HepG2 (cell line): Measurements from ENCODE around the gene CDHR5. TPM values are rescaled to one million over a fixed set of nuclear protein-coding genes. Genes with fewer than 3 reads are reported as not detected.
A peak's percentile ranks its signal among the peaks of the same experiment; 100 is the strongest.

Experiments used
- AKAP8 ChIP-seq: sonication (generic); formaldehyde crosslinking; IDR thresholded peaks from 2 replicates; pipeline ENCODE4 v1.5.1; 2020; ENCODE audit warnings: mild to moderate bottlenecking, missing genetic modification reagents
- AKNA ChIP-seq: sonication (generic); formaldehyde crosslinking; IDR thresholded peaks from 2 replicates; pipeline ENCODE4 v1.4.0; 2020; ENCODE audit warnings: missing genetic modification reagents, borderline replicate concordance
- BHLHE40 ChIP-seq: IDR thresholded peaks from 2 replicates; pipeline ENCODE4 v1.6.1; 2011; ENCODE audit warnings: low read length, improper control_type of control experiment
- FOXP1 ChIP-seq, 2 experiments: fragments of 450-650 bp in 1 of 2; IDR thresholded peaks; 2 replicates each; pipeline ENCODE4 v1.6.1; 2017 to 2018; ENCODE audit warnings: antibody characterized with exemption in 1 of 2
- IKZF5 ChIP-seq: IDR thresholded peaks from 2 replicates; pipeline ENCODE4 v1.6.1; 2018; ENCODE audit warnings: missing genetic modification reagents, mild to moderate bottlenecking, missing compliant biosample characterization
- IRF1 ChIP-seq: sonication (generic); formaldehyde crosslinking; IDR thresholded peaks from 2 replicates; pipeline ENCODE4 v1.4.0; 2020; ENCODE audit warnings: low read depth, mild to moderate bottlenecking, missing genetic modification reagents
- JUND ChIP-seq: sonication (generic); formaldehyde crosslinking; IDR thresholded peaks from 2 replicates; pipeline ENCODE4 v1.8.0; 2022; ENCODE audit warnings: mild to moderate bottlenecking, missing genetic modification reagents
- KLF15 ChIP-seq: sonication (generic); formaldehyde crosslinking; IDR thresholded peaks from 2 replicates; pipeline ENCODE4 v1.8.1; 2023; ENCODE audit warnings: borderline replicate concordance, mild to moderate bottlenecking, inconsistent platforms, missing genetic modification reagents, mixed read lengths
- MAFK ChIP-seq, 2 experiments: IDR thresholded peaks in 1 of 2; conservative IDR thresholded peaks in 1 of 2; 2 replicates each; pipeline ENCODE4 v1.6.1; 2011; ENCODE audit warnings: improper control_type of control experiment in 2 of 2, low read length in 2 of 2
- MBD4 ChIP-seq: IDR thresholded peaks from 2 replicates; pipeline ENCODE4 v1.6.1; 2012; ENCODE audit warnings: low read length, inconsistent platforms, borderline replicate concordance
- NR2F6 ChIP-seq, 2 experiments: IDR thresholded peaks; 2 replicates each; pipeline ENCODE4 v1.6.1; 2016; ENCODE audit warnings: antibody characterized with exemption in 1 of 2, mild to moderate bottlenecking in 1 of 2
- ONECUT2 ChIP-seq: sonication (generic); formaldehyde crosslinking; IDR thresholded peaks from 2 replicates; pipeline ENCODE4 v1.4.0; 2020; ENCODE audit warnings: missing genetic modification reagents
- PLRG1 ChIP-seq: fragments of 450-650 bp; conservative IDR thresholded peaks from 2 replicates; pipeline ENCODE4 v1.6.1; 2016
- PRMT3 ChIP-seq: sonication (generic); formaldehyde crosslinking; IDR thresholded peaks from 2 replicates; pipeline ENCODE4 v1.8.1; 2022; ENCODE audit warnings: low read depth, mild to moderate bottlenecking, moderate library complexity, missing genetic modification reagents, borderline replicate concordance
- SNAI1 ChIP-seq: sonication (generic); formaldehyde crosslinking; IDR thresholded peaks from 2 replicates; pipeline ENCODE4 v1.5.0; 2020; ENCODE audit warnings: mild to moderate bottlenecking, missing genetic modification reagents, borderline replicate concordance
- TFDP2 ChIP-seq: sonication (generic); formaldehyde crosslinking; IDR thresholded peaks from 2 replicates; pipeline ENCODE4 v1.4.0; 2020; ENCODE audit warnings: missing genetic modification reagents
- ZBTB33 ChIP-seq: sonication (generic); formaldehyde crosslinking; IDR thresholded peaks from 2 replicates; pipeline ENCODE4 v1.4.0; 2020; ENCODE audit warnings: missing genetic modification reagents
- ZNF432 ChIP-seq: sonication (generic); formaldehyde crosslinking; IDR thresholded peaks from 2 replicates; pipeline ENCODE4 v1.5.0; 2020; ENCODE audit warnings: missing genetic modification reagents, mild to moderate bottlenecking, borderline replicate concordance
- ZNF766 ChIP-seq: sonication (generic); formaldehyde crosslinking; IDR thresholded peaks from 2 replicates; pipeline ENCODE4 v1.5.0; 2020; ENCODE audit warnings: missing genetic modification reagents, borderline replicate concordance
- ZNF878 ChIP-seq: sonication (generic); formaldehyde crosslinking; IDR thresholded peaks from 2 replicates; pipeline ENCODE4 v1.8.1; 2023; ENCODE audit warnings: mild to moderate bottlenecking, missing genetic modification reagents, moderate library complexity
- polyA plus RNA-seq, 8 experiments: library from polyadenylated mRNA; depleted of rRNA in 3 of 8; stranded (reverse) in 7 of 8; unstranded in 1 of 8; fragments of >200 nt; fragmentation: Illumina TruSeq in 4 of 8; extraction: Trizol in 4 of 8; gene quantifications; 2 replicates each; pipeline versions ENCODE4 v1.2.1 to v1.2.3, GENCODE V29; 2011 to 2016; ENCODE audit warnings: low read depth in 4 of 8, missing spikeins in 1 of 8, mixed read lengths in 1 of 8; ENCODE audit not compliant: insufficient read depth in 1 of 8
- total RNA-seq, 5 experiments: library from RNA; depleted of rRNA; stranded (reverse); fragments of >200 nt; fragmentation: Illumina TruSeq; extraction: Trizol; gene quantifications; 2 replicates each; pipeline ENCODE4 v1.2.3, GENCODE V29; 2016; ENCODE audit warnings: low read depth in 1 of 5

CDHR5 gene
- total and polyA plus RNA-seq, 2 of the 13 experiments (the other 11 are each of a cell fraction or from before 2014, with no cell fraction given): 0.46 to 0.71 TPM

GRCh38 chr11:625636-626268, 997 bp upstream of the CDHR5 start (continued):
- TF ChIP-seq ONECUT2 (CRISPR knock-in tag) (no peak), NR2F6 (IDR thresholded peaks at IDR 0.05) (no peak), NR2F6 (CRISPR knock-in tag; IDR thresholded peaks at IDR 0.05) (0 out of 2 replicates have a peak, but pooled peaks have one; percentile 9), ZBTB33 (0 out of 2 replicates have a peak, but pooled peaks have one; percentile 9), MBD4 (no peak), BHLHE40 (0 out of 2 replicates have a peak, but pooled peaks have one; percentile 24), JUND (CRISPR knock-in tag) (no peak), AKAP8 (CRISPR knock-in tag) (no peak; the same call in 1 of the 2 replicates), IRF1 (CRISPR knock-in tag) (no peak), ZNF878 (CRISPR knock-in tag) (no peak), FOXP1 (IDR thresholded peaks at IDR 0.05) (no peak), FOXP1 (CRISPR knock-in tag; IDR thresholded peaks at IDR 0.05) (no peak), ZNF766 (no peak), TFDP2 (CRISPR knock-in tag) (no peak), PRMT3 (CRISPR knock-in tag) (no peak), KLF15 (CRISPR knock-in tag) (no peak), MAFK (conservative IDR thresholded peaks at IDR 0.05 in 1 of 2, IDR thresholded peaks at IDR 0.05 in 1 of 2; ENCODE audit: low read length in 2 of 2) (no peak), PLRG1 (no peak), ZNF432 (CRISPR knock-in tag) (no peak), IKZF5 (CRISPR knock-in tag) (no peak), AKNA (CRISPR knock-in tag) (no peak), SNAI1 (CRISPR knock-in tag) (no peak)
